NCI-H2171 (cell line): ENCODE measurements around the gene MRRF.
"Not testable (repeated sequence)": the region's sequence is repeated elsewhere in the genome, so short reads cannot be mapped to it uniquely, and the experiment has no call there.

ENCODE experiments used
- DNase-seq: peaks from one replicate; lab custom pipeline; 2025; lab: John Stamatoyannopoulos, UW

The MRRF gene

DNA sequence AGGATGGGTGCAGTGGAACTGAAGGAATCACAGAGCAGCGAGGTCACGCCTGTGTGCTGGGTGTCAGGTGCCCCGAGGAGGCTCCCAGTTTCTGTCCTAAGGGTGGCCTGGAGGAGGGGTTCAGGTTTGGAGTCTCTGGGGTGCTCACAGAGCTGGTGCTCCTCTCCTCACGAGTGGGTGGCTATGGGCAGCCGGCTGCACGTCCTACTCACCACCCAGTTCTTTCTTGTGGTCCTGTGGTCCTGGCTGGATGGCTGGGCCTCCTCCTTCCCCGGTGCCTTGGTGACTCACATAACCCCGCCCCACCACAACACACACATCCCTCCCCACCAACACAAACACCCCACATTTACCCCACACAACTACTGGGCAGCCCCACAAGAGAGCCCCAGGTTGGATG lies 96.2 kb downstream of the MRRF start:
- no peak for DNase-seq

DNA sequence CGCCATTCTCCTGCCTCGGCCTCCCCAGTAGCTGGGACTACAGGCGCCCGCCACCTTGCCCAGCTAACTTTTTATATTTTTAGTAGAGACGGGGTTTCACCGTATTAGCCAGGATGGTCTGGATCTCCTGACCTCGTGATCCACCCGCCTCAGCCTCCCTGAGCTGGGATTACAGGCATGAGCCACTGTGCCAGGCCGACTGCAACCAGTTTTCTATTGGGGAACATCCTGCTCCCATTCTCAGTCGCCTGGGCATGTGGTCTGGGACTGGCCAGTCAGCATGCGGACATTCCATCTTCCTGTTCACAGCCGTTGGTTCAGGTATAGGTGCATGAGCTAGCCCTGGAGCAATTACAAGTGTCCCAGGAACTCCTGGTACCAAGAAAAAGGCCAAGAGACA lies 98.4 kb downstream of the MRRF start:
- DNase-seq: not testable (repeated sequence)

DNA sequence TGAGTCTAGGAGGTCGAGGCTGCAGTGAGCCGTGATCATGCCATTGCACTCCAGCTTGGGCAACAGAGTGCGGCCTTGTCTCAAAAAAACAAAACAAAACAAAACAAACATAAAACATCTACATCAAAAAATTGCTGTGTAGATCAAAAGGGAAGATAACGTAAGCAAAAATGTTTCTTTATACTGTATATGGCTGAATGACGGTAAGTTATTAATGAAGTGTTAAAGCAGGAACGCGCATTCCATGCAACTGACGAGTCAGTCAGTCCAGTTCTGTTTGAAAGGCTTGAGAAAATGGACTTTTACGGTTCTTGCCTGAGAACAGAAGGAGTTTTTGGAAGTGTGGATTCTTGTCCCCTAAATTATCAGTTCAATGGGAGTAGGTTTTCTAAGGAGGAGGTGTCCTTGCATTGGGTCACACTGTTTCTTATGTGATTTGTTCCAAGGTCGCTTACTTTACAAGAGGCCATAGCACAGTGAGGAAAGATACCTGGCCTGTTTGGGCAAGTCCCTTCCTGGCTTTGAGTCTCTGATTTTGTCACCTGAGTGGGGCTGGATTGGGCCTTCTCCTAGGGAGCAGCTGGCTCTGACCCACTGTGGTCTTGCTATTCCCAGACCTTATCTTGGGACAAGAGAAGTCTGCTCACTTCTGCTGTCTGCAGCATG lies 99.6 kb downstream of the MRRF start:
- no peak for DNase-seq

DNA sequence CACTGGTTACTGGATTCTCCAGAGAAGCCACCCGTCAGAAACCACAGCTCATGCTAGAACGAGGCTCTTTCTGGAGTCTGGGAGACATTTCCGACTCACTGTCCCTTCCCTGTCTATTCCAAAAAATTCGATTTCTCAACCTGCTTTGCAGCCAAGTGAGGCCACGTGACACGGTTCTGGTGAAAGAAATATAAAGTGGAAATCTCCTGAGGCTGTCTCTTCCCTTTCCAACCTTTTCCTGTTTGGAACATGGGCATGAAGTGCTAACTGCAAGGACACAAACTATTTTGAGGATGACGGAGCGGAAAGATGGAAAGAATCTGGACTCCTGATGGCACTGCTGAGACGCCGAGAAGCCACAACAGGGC lies 100.1 kb downstream of the MRRF start:
- no peak for DNase-seq

DNA sequence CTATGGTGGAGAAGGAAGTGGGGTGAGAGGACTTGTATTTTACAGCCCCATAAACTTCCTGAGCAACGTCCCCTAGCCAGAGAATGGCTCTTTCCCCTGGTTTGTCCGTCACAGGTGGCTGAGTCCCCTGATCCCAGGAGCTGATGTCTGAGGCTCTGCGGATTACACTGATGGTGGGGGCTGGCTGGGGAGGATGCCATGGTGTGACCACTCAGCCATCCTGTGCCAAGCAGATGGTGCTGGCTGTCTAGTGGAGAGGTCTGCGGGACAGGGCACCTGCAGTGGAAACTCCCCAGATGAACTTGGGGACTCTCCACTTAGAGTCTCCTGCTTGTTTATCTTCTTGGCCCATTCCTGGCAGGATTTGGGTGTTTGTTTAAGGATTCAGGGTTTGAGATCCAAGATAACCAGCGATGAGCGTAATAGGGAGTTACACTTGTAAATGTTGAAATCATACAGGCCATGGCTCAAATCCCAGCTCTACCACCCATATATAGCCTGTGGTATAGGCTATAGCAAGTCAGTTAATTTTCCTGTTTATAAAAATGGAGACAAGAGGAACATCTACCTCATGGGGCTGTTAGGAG lies 101.5 kb downstream of the MRRF start:
- DNase-seq: no peak

DNA sequence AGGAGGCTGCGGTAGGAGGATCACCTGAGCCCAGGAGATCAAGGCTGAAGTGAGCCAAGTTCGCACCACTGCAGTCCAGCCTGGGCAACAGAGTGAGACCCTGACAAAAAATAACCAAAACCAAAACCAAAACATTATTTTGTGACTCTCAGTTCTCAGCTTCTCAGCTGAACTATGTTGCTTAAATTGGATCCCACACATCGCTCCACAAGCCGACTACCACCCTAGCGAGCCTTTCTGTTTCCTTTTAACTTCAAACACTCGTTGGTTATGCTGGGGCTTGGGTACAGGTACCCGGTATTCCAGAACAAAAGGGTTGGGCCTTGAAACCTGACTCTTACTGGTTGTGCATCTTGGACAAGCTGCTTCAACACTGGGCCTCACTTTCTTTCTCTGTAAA lies 102.4 kb downstream of the MRRF start:
- no peak for DNase-seq

DNA sequence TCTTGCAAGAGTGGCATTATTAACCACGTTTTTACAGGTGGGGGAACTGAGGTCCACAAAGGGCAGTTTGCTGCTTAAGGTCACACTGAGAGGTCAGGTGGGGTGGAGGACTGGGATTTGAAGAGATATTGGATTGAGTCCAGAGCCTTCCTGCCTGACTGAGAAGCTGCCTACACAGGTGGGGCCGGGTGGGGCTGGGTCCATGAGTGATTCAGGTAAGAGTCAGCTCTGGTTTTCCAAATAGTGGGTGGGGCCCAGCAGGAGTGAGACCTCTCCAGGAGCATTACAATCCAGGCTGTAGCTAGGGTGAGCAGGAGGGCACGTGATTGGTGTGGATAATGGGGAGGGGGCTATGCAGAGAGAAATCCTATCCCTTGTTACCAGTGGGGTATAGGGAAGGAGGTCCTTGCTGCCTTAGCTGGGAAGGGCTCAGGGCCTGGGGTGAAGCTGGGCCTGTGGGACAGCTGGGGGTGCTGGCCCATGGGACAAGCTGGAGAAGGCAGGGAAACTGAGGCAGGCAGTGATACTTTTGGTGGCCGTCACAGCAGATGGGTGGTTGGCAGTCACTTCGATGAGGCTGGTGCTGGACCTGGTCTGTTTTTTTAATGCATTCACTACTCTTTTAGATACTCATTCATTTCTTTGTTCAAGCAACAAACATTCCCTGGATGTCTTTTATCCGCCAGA lies 103.2 kb downstream of the MRRF start:
- no peak for DNase-seq

DNA sequence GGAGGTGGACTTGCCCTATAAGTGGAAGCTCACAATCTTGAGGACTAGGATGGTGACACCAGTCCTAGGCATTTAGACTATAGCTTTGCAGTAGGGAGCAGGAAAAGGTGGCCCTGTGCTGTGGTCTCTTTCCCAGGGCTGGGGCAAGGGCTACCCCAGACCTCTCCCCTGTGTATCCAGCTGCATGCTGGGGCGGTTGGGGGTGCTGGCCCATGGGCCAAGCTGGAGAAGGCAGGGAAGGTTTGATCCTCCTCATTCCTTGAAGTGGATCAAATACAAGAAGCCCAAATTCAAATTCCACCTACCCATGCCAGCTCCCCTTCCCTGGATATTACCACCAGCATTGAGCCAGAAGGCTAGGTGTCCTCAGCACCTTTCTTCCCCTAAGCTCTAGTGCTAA lies 104.0 kb downstream of the MRRF start:
- DNase-seq: no peak

DNA sequence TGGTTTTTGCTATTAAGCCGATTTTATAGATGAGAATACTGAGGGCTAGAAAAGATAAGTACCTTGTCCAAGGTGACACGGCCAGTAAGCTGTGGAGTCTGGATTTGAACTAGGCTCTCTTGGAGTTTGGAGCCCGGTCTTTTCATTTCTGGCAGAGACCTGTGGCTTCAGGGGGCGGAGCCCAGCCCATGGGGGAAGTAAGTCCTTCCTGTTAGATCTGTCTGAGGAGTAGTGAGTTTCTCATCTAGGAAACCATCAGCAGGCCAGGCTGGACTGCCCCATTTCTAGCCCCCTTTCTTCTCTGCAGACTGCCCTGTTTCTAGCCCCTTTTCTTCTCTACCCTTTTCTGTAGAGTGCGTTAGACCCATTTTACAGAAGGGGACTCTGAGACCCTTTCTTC lies 105.6 kb downstream of the MRRF start:
- DNase-seq: no peak

DNA sequence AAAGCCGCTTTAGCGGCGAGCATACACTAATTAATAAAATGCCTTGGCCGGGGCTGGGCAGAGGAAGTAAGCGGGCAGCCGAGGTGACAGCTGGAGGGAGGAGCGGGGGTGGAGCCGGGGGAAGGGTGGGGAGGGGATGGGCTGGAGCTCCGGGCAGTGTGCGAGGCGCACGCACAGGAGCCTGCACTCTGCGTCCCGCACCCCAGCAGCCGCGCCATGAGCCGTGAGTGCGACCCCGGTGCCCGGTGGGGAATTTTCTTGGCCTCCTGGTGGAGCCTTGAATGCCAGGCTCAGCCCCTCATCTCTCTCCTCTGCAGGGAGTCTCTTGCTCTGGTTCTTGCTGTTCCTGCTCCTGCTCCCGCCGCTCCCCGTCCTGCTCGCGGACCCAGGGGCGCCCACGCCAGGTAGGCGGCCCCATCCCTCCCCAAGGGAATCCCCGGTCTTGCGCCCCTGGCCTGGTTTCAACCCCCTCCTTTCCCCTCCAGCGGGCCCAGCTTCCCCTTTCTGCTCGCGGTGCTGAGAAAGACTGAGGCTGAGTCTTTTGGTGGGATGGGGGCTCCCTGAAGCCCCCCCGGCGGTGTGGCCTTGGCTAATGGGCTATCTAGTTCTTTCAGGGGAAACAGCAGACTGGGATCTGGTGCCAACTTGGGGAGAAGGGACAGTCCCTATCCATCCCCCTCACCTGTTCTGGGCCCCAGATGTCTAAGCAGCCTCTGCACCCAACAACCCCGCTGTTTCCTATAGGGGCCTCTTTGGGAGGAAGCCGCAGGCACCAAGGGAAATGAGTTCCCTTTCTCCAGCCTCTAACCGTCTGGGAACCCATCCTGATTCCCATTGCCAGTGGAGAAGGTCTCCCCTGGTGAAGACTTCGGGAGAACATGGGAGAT lies 106.4 kb downstream of the MRRF start, which contains the start of gene PTGS1:
PTGS1 (plus strand) TSS at position 156 of the 887 bp plus-strand sequence; CDS start at position 217, 61 bp downstream.
- DNase-seq: peak; percentile 28

DNA sequence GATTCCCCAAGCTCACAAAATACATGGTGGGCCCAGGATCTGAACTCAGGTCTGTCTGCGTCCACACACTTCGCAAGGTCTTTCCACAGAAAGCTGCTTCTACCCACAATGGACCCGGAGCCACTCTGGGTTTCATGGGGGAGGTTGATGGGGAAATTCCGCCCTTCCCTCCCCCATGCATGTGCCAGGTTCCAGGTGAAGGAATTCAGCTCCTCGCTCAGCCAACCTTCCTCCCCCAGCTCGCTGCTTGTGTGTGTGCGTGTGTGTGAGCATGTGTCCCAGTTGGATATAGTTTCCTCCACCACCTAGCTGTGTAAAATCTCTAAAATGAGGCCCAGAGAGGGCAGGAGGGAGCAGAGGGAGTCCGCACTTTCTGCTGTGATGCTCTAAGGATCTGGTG lies 107.2 kb downstream of the MRRF start:
- DNase-seq: no peak

DNA sequence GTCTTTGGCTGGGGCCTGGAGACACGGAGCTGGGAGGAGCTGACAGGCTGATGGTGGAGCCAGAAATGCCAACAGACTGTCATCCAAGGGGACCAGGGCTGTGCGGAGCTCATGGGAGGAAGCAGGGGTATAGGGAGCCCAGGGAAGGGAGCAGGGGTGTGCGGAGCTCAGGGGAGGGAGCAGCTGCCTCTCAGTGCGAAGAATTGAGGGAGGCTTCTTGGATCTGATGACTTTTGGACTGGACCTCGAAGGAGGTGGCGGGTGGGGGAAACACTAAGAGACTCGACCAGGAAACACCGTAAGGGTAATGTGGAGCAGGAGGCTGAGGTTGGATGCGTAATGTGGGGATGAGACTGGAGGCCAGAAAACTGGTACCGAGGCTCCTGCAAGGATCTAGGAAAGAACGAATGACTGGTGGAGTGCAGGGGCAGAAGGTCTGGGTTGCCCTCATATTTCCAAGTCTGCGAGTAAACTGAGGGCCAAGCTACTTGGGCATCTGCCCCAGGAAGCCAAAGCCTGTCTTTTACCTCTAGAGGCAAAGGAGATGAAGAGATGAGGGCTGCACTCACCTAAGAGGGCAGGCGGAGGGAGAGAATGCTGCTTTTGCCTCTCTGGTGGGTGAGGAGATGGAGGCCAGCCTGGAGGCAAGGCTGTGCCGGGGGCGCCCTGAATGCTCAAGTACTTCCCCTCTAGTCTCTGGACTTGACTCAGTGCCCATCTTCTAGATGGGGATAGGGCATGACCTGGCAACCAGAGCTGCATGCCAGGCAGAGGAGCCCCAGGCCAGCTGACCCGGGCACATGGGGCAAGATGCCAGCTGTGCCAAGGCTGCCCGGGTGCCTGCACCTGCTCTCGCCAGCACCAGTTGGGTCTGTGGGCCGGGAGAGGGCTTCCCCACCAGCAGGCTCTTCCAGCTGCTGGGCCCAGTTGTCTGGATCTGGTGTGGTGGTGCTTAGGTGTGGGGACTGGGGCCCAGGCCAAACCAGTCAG lies 108.5 kb downstream of the MRRF start:
- no peak for DNase-seq

DNA sequence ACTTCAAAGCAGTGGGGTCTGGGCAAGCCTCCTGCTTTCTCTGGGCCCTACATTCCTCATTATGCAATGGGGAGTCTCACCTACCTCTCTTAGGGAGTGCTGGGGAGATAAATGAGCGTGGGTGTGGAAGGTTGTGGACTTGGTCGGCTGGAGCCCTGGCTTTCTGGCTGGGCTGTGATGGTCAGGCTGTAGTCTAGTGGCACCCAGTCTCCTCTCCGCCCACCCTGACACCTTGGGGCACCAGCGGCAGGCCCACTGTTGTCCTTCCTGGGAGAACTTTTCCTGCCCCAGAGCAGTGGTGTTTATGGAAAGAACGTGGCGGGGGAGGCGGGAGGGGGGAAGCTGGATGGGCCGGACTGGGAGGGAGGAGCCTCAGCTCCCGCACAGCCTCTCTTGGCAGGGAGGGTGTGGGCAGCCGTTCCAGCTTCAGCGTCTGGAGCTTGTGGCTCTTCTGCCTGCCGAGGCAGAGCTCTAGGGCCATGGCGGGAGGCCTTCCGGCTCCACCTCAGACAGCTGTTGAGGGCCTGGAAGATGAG lies 110.3 kb downstream of the MRRF start:
- no peak for DNase-seq

DNA sequence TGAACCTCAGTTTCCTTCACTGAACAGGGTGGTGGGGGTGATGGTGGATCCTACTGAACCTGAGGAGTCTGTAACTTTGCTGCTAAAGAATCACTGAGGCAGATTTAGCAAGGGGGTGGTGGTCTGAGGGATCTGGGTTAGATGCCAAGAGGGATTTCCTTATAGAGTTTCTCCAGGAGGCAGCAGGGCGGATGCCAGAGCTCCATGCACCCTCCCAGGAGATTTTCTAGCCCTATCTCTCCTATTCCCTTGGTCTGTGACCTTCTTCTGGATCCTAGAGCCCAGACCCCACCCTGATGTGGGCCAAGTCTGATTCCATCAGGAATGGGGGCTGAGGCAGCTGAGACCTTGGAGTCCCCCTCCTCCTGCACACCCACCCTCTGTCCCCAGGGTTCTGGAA lies 112.1 kb downstream of the MRRF start:
- DNase-seq: no peak

DNA sequence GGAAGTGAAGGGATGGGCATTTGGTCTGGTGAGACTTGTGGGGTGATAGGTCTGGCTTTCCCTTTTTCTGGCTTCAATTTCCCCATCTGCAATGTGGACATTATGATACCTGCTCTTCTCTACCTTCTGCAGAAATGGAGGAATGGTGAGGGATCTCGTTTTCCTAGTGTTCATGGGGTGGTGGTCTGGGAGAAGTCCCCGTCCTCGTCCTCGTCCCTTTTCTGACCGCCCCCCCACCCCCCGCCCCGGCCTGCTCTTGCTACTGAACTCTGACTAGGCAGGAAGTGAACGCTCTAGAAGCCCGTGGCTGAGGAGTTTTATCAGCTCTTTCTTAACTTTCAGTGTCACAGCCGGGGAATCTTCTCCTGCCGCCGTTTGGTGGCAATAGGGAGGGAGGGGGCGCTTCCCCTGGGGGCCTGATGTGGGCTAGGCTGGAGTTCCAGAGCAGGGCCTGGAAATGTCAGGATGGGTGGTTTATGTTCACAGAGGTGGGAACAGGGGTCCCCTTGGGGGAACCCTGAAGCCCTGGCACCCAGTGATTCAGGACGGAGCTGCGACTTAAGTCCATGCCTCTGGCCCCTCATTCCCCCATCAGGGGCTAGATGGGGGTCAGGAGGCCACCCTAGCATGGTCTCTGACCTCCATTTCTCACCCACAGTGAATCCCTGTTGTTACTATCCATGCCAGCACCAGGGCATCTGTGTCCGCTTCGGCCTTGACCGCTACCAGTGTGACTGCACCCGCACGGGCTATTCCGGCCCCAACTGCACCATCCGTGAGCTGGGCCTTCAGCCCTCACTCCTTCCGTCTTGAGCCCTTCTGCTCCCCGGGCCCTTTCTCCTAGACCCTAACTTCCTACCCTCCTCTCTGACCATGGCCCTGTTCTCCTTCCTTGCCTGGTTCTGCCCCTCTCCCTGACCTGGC lies 112.8 kb downstream of the MRRF start:
- DNase-seq: no peak

DNA sequence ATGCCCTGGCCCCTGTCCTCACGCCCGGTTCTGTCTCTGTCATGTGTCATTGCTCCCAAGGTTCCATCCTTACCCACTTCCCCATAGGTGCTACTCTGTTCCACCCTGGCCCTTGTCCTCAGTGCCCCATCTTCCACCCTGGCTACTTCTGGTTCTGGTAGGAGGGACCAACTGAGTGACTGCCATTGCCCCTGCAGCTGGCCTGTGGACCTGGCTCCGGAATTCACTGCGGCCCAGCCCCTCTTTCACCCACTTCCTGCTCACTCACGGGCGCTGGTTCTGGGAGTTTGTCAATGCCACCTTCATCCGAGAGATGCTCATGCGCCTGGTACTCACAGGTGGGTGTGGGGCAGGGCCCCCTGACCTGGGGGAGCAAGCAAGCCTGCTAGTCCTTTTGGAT lies 113.6 kb downstream of the MRRF start:
- DNase-seq: no peak

DNA sequence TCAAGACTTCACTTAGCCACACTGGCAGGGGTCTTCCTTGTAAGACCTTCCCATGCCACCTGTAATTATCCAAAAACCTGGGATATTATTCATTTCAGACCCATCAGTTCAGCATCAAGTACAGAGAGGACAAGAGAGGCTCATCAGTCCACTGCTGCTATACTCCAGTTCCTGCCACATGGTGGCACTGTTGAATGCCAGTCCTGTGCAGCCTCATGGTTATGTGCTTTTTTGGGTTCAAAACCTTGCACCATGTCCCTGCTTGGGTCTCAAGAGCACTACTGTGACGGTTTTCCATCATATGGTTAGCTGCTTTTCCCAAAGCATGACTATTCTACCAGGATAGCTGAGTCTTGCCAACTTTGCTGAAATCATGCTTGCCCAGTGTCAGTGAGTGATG lies 114.7 kb downstream of the MRRF start:
- no peak for DNase-seq

DNA sequence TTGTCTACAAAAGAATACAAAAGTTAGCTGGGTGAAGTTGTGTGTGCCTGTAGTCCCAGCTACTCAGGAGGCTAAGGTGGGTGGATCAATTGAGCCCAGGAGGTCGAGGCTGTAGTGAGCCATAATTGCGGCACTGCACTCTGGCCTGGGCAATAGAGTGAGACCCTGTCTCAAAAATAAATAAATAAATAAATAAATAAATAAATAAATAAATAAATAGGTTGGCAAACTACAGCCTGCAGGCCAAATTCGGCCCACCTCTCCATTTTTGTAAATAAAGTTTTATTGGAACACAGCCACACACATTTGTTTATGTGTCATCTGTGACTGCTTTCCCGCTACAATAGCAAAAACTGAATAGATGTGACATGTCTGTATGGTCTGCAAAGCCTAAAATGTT lies 115.6 kb downstream of the MRRF start:
- no peak for DNase-seq
